HG03439 (cell line): ENCODE measurements around the gene POGK.
"Not testable (repeated sequence)": the region's sequence is repeated elsewhere in the genome, so short reads cannot be mapped to it uniquely, and the experiment has no call there.

ENCODE experiments used
- ATAC-seq: cut with Tn5 transposase; IDR thresholded peaks from one replicate; pipeline ENCODE4 v1.9.1; 2021; ENCODE audit warnings: mild to moderate bottlenecking, moderate library complexity; ENCODE audit not compliant: unreplicated experiment

Gene POGK, protein sequence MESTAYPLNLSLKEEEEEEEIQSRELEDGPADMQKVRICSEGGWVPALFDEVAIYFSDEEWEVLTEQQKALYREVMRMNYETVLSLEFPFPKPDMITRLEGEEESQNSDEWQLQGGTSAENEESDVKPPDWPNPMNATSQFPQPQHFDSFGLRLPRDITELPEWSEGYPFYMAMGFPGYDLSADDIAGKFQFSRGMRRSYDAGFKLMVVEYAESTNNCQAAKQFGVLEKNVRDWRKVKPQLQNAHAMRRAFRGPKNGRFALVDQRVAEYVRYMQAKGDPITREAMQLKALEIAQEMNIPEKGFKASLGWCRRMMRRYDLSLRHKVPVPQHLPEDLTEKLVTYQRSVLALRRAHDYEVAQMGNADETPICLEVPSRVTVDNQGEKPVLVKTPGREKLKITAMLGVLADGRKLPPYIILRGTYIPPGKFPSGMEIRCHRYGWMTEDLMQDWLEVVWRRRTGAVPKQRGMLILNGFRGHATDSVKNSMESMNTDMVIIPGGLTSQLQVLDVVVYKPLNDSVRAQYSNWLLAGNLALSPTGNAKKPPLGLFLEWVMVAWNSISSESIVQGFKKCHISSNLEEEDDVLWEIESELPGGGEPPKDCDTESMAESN

GRCh38 chr1:166838766-166839599, at the start of gene POGK:
POGK (plus strand) TSS chr1:166839475; CDS start chr1:166840957, 1,482 bp downstream.
- ATAC-seq = peak; percentile 98

DNA sequence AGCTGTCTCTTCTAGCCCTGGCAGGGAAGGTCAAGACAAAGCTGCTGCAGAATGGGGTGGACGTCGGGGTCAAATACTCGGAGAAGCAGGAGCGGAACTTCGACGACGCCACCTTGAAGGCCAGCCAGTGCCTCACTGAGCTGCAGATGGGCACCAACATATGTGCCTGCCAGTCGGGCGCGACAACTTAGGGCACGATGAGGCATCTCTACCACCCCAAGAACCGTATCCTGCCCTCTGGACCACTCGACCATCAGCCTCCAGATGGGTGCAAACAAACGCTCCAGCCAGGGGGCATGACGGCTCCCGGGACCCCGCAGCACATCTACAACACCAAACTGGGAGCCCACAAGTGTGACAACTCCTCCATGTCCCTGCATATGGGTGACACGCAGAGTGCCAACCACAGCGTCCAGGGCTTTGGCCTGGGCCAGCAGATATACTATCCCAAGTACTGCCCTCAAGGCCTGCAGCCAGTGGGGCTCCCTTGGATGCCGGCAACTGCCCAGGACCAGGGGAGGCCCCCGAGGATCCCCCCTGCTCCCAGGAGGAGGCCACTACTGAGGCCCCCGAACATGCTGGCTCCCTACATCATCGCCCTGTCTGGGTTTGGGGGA, 42.5 kb upstream of the POGK start:
- no peak for ATAC-seq

- no peak for ATAC-seq
Observed at GRCh38 chr1:166808952-166809351, 30.3 kb upstream of the POGK start.

- ATAC-seq = no peak
Observed at GRCh38 chr1:166811691-166812090, 27.6 kb upstream of the POGK start.

DNA sequence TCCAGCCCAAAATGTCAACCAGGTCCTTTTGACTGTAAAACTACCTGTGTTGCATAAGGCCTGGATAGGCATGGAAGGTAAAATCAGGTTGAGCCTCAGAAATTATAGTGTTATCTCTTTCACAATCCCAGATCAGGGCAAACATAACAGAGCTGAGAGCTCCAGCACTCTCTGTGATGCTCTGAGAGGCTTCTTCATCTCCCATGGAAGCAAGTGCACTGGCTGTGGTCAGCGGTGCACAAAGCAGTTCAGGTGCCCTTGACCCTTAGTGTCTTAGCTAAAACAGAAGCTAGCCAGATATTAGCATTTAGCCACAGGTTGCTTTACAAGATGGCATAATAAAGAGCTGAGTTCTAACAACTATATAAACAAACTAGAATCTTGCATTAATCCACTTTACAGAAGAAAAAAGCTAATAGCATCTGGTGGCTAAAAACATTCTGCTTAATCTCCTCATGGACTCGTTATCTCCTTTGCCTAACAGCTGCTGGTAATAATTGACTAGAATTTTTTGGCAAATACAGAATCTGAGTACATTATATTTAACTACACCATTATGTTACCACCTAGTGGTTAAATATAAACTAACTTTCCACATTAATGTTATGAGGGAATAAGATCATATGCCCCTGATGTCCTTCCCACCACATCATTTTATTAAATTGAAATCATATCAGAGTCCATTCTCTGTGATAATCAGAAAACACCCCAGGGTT, 25.6 kb upstream of the POGK start:
- ATAC-seq = no peak

- no peak for ATAC-seq
Observed at GRCh38 chr1:166814611-166815010, 24.7 kb upstream of the POGK start.

GRCh38 chr1:166819974-166820373, 19.3 kb upstream of the POGK start:
- ATAC-seq = no peak

GRCh38 chr1:166822385-166822784, 16.9 kb upstream of the POGK start:
- ATAC-seq = no peak

GRCh38 chr1:166827426-166827825, 11.8 kb upstream of the POGK start:
- no peak for ATAC-seq

GRCh38 chr1:166829762-166830161, 9.5 kb upstream of the POGK start:
- ATAC-seq = not testable (repeated sequence)

GRCh38 chr1:166836733-166837132, 2.5 kb upstream of the POGK start:
- ATAC-seq = no peak

DNA sequence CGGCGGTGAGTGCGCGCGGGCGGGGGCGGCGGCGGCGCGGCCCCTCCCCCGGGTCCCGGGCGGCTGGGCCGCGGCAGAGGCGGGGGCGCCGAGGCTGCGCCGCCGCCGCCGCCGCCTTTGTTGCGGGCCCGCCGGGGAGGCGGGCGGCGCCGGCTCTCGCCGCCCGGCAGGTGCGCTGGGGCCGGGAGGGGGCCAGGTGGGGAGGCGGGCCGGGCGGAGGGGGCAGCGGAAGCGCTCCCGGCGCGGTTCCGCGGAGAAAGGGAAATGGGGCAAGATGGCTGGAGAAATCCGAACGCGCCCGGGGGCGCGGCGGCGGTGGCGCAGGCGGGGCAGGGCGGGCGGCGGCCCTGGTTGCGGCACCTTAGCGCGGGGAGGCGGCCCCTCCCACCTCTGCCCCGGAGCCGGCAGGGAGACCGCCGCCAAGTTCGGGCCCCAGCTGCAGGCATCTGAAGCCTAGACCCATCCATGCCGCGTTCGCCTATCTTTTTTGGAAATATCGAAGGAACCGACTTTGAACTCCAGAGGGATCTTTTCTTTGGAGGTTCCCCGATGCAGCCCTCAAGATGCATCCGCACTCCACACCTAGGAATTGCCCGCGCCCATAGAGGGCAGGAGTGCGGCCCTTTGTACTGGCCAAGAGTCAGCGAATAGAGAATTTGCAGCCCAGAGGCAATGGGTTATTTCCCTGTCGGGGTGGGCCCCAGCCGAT, 479 bp downstream of the POGK start:
- ATAC-seq = peak; percentile 26

DNA sequence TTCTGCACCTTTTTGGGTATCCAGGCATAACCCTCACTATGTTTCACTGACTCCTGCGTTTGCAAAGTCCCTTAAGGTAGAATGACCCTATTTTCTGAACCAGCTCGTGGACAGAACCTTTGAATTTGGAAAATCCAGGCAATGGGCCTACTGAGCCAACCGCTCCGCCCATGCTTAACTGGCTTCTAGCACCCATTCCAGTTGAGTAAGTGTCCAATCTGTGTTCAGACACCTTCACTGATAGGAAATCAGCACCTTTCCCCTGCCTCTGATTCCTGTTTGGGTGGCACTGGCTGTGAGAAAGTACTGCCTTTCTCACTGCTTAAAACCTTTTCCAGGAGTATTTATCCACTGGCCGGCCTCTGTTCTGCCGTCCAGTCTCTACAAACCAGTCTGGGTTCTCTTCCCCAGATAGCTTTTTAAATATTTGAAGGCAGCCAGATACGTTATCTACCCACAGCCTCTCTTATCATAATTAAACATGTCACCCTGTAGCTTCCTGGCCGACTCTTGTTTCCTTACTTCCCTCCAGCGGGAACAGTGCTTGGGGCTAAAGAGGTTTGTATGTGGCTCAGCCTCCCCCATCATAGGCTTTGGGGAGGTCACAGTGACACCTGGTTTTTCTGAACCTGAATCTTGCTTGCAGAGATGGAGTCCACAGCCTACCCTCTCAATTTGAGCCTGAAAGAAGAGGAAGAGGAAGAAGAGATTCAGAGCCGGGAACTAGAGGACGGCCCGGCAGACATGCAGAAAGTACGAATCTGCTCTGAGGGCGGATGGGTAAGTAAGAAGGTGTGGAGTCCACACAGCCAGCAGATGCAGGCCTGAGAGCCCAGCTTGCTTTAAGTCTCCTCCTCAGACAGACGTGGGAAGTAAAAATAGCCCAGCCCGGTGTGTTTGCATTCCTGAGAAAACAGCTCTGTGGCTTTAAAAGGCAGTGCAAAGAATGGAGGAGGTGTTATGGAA, 1.3 kb downstream of the POGK start:
- no peak for ATAC-seq

DNA sequence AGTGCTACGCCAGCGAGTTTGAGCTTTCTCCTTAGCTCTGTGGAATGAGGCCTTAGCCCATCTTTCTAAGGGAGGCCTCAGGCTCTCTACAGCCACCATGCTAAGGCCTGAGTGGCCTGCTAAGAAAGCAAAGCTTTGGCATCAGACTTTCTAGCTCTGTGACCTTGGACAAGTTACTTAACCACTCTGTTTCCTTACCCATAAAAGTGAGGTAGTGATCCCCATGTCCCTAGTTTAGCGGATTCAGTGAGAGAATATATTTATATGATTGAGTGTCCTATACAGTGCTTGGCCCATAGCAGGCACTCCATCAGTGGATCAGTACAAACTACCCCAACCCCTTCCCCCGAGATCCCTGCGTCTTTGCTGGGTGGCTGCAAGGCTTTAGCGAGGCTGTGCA, 4.0 kb downstream of the POGK start:
- ATAC-seq = no peak

GRCh38 chr1:166843769-166844596, 4.7 kb downstream of the POGK start:
- ATAC-seq = no peak

GRCh38 chr1:166844791-166845190, 5.5 kb downstream of the POGK start:
- no peak for ATAC-seq

DNA sequence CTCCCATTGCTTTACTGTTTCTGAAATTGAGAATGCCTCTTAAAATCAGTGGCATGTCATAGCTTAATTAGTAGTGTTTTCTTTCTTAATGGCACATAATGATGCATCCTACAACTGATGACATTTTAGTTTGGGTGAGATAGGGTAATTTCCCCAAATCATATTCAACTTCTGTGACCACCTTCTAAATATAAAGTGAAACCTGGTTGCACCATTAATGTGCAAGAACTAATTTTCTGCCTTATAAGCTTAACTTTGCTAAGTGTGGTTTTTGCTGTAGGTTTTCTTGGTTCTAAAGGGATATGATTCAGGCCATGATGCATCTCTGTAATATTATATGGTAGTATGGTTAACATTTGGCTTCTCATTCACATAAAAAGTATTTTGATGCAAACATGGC, 8.9 kb downstream of the POGK start:
- ATAC-seq = no peak

GRCh38 chr1:166849135-166849534, 9.9 kb downstream of the POGK start:
- ATAC-seq = no peak
